ENCODE data around the gene NADSYN1.
A peak's percentile ranks its signal among the peaks of the same experiment; 100 is the strongest.

NADSYN1 gene

GRCh38 chr11:71404209-71404608 lies 48.8 kb upstream of the NADSYN1 start:
- Histone ChIP-seq H3K4me1 (ENCODE audit: control insufficient read depth, insufficient read depth, low read length) (no peaks in the 10 kb centered on the region), H3K36me3 (ENCODE audit: control insufficient read depth in 2 of 2, insufficient read depth in 1 of 2, low read length in 2 of 2) (no peaks in the 10 kb centered on the region), H3K4me3 (ENCODE audit: low read depth, low read length) (no peak overlapping the region), H3K9me3 (ENCODE audit: control insufficient read depth, insufficient read depth, low read depth, low read length) (no peaks in the 10 kb centered on the region), H3K27ac (ENCODE audit: extremely low read depth, low read depth, low read length) (no peak overlapping the region)
- TF ChIP-seq ZFHX2 (tag by site-specific recombination; conservative IDR thresholded peaks at IDR 0.05) (peak; percentile 63), EGR2 (tag by site-specific recombination; IDR thresholded peaks at IDR 0.05; ENCODE audit: low read depth) (peak; percentile 71; the same call in 1 of the 2 replicates), ZNF324 (tag by site-specific recombination; IDR thresholded peaks at IDR 0.05) (no peak), ZNF169 (tag by site-specific recombination; IDR thresholded peaks at IDR 0.05) (no peak)
- POLR2A ChIA-PET: no interaction called here
- CTCF ChIA-PET: interaction anchor here (0.7 kb wide), 1 partner anchor 22 kb away, joined by 4 read pairs; no protein-coding TSS in a partner anchor

- POLR2A ChIA-PET: no interaction called here
- no peaks in the 10 kb centered on the region for H3K36me3 ChIP-seq (ENCODE audit: control insufficient read depth in 2 of 2, insufficient read depth in 1 of 2, low read length in 2 of 2)
Observed at GRCh38 chr11:71406681-71407080, 46.3 kb upstream of the NADSYN1 start.

More at GRCh38 chr11:71406681-71407080, 46.3 kb upstream of the NADSYN1 start:
- TF ChIP-seq ZNF48 (tag by site-specific recombination; IDR thresholded peaks at IDR 0.05) (no peak), ZNF768 (tag by site-specific recombination; IDR thresholded peaks at IDR 0.05) (no peak), ZNF624 (tag by site-specific recombination; IDR thresholded peaks at IDR 0.05) (no peak), INSM2 (tag by site-specific recombination; IDR thresholded peaks at IDR 0.05) (no peak), PRDM6 (tag by site-specific recombination; IDR thresholded peaks at IDR 0.05) (no peak), ZNF169 (tag by site-specific recombination; IDR thresholded peaks at IDR 0.05) (no peak), ZNF639 (tag by site-specific recombination; IDR thresholded peaks at IDR 0.05) (no peak), ZNF792 (tag by site-specific recombination; IDR thresholded peaks at IDR 0.05) (no peak), ZFP41 (tag by site-specific recombination; IDR thresholded peaks at IDR 0.05; ENCODE audit: borderline replicate concordance) (no peak), ZNF174 (tag by site-specific recombination; IDR thresholded peaks at IDR 0.05) (no peak), OVOL3 (tag by site-specific recombination; IDR thresholded peaks at IDR 0.05) (no peak), ZNF155 (tag by site-specific recombination; IDR thresholded peaks at IDR 0.05) (no peak), ZNF146 (tag by site-specific recombination; IDR thresholded peaks at IDR 0.05) (no peak), ZNF518A (tag by site-specific recombination; conservative IDR thresholded peaks at IDR 0.05; ENCODE audit: low read depth) (no peak), ZNF621 (tag by site-specific recombination; IDR thresholded peaks at IDR 0.05) (no peak), ZNF449 (tag by site-specific recombination; IDR thresholded peaks at IDR 0.05) (no peak)
- CTCF ChIA-PET: no interaction called here
- no peaks in the 10 kb centered on the region for H3K4me1 ChIP-seq (ENCODE audit: control insufficient read depth, insufficient read depth, low read length)
- no peak overlapping the region for H3K27ac ChIP-seq (ENCODE audit: extremely low read depth, low read depth, low read length)
- H3K9me3 ChIP-seq (ENCODE audit: control insufficient read depth, insufficient read depth, low read depth, low read length): no peaks in the 10 kb centered on the region
- no peak overlapping the region for H3K4me3 ChIP-seq (ENCODE audit: low read depth, low read length)
